Neural progenitor cell (in vitro differentiated cells): Measurements from ENCODE around the gene SMAD7. TPM values are rescaled to one million over a fixed set of nuclear protein-coding genes. Genes with fewer than 3 reads are reported as not detected.

ENCODE experiments used
- DNase-seq: peaks from one replicate; pipeline ENCODE4 v3.0.0-alpha.2; 2016; ENCODE audit warnings: low spot score
- H2AFZ ChIP-seq: fragments of 200-600 bp; sonication (generic); replicated peaks from 2 replicates; pipeline ENCODE4 v1.6.1; 2016; ENCODE audit warnings: antibody characterized with exemption
- H3F3A ChIP-seq: fragments of 200-600 bp; sonication (generic); 2 replicates; pipeline ENCODE4 v1.6.1; 2016; ENCODE audit warnings: antibody characterized with exemption, low read depth
- H3K27ac ChIP-seq: fragments of 200-600 bp; sonication (generic); 2 replicates; pipeline ENCODE4 v1.5.1; 2016; ENCODE audit warnings: mild to moderate bottlenecking
- H3K27me3 ChIP-seq: fragments of 200-600 bp; sonication (generic); 2 replicates; pipeline ENCODE4 v1.6.1; 2016; ENCODE audit warnings: mild to moderate bottlenecking, moderate library complexity
- H3K36me3 ChIP-seq: fragments of 200-600 bp; sonication (generic); 2 replicates; pipeline ENCODE4 v1.5.1; 2016
- H3K4me1 ChIP-seq: fragments of 200-600 bp; sonication (generic); 2 replicates; pipeline ENCODE4 v1.6.1; 2016; ENCODE audit warnings: mixed run types
- H3K4me2 ChIP-seq: fragments of 200-600 bp; sonication (generic); 2 replicates; pipeline ENCODE4 v1.6.1; 2016
- H3K4me3 ChIP-seq: fragments of 200-600 bp; sonication (generic); 2 replicates; pipeline ENCODE4 v1.5.1; 2016
- H3K79me2 ChIP-seq: fragments of 200-600 bp; sonication (generic); 2 replicates; pipeline ENCODE4 v1.6.1; 2016; ENCODE audit warnings: low read depth
- H3K9ac ChIP-seq: fragments of 200-600 bp; sonication (generic); 2 replicates; pipeline ENCODE4 v1.6.1; 2016
- H3K9me3 ChIP-seq: fragments of 200-600 bp; sonication (generic); 2 replicates; pipeline ENCODE4 v1.5.1; 2016; ENCODE audit warnings: low read depth
- H4K20me1 ChIP-seq: fragments of 200-600 bp; sonication (generic); 2 replicates; pipeline ENCODE4 v1.6.1; 2016; ENCODE audit warnings: low read depth
- H3K27ac Mint-ChIP-seq: 3 replicates; pipeline ENCODE4 v1.8.0; 2021; ENCODE audit warnings: mixed read lengths
- H3K27me3 Mint-ChIP-seq: 2 replicates; pipeline ENCODE4 v1.8.0; 2022; ENCODE audit warnings: low read depth, mild to moderate bottlenecking, inconsistent platforms, moderate library complexity, mixed read lengths; ENCODE audit not compliant: insufficient read depth
- H3K36me3 Mint-ChIP-seq: 3 replicates; pipeline ENCODE4 v1.8.0; 2021; ENCODE audit warnings: mixed read lengths
- H3K4me1 Mint-ChIP-seq: 3 replicates; pipeline ENCODE4 v1.8.0; 2021; ENCODE audit warnings: mixed read lengths
- H3K4me3 Mint-ChIP-seq: 3 replicates; pipeline ENCODE4 v1.8.0; 2021; ENCODE audit warnings: mild to moderate bottlenecking, moderate library complexity, mixed read lengths
- H3K9me3 Mint-ChIP-seq: 3 replicates; pipeline ENCODE4 v1.8.0; 2020; ENCODE audit warnings: mixed read lengths
- EZH2 ChIP-seq: fragments of 200-600 bp; sonication (generic); IDR thresholded peaks from 2 replicates; pipeline ENCODE4 v1.6.1; 2017; ENCODE audit warnings: antibody characterized with exemption, mild to moderate bottlenecking, moderate library complexity
- EZH2phosphoT487 ChIP-seq: fragments of 200-600 bp; sonication (generic); IDR thresholded peaks from 2 replicates; pipeline ENCODE4 v1.6.1; 2017; ENCODE audit warnings: antibody characterized with exemption
- total RNA-seq: library from RNA; depleted of rRNA; stranded (reverse); fragments of >200 nt; gene quantifications from 2 replicates; pipeline ENCODE4 v1.2.3, GENCODE V29; 2015; ENCODE audit warnings: low replicate concordance
- TF ChIP-seq, protein P1 (sequence below): fragments of 200-600 bp; sonication (generic); IDR thresholded peaks from 2 replicates; pipeline ENCODE4 v1.5.1; 2017; ENCODE audit warnings: antibody characterized with exemption, mild to moderate bottlenecking

SMAD7 gene, protein sequence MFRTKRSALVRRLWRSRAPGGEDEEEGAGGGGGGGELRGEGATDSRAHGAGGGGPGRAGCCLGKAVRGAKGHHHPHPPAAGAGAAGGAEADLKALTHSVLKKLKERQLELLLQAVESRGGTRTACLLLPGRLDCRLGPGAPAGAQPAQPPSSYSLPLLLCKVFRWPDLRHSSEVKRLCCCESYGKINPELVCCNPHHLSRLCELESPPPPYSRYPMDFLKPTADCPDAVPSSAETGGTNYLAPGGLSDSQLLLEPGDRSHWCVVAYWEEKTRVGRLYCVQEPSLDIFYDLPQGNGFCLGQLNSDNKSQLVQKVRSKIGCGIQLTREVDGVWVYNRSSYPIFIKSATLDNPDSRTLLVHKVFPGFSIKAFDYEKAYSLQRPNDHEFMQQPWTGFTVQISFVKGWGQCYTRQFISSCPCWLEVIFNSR
- total RNA-seq: 1.1 and 2.0 TPM in 2 replicates

DNA sequence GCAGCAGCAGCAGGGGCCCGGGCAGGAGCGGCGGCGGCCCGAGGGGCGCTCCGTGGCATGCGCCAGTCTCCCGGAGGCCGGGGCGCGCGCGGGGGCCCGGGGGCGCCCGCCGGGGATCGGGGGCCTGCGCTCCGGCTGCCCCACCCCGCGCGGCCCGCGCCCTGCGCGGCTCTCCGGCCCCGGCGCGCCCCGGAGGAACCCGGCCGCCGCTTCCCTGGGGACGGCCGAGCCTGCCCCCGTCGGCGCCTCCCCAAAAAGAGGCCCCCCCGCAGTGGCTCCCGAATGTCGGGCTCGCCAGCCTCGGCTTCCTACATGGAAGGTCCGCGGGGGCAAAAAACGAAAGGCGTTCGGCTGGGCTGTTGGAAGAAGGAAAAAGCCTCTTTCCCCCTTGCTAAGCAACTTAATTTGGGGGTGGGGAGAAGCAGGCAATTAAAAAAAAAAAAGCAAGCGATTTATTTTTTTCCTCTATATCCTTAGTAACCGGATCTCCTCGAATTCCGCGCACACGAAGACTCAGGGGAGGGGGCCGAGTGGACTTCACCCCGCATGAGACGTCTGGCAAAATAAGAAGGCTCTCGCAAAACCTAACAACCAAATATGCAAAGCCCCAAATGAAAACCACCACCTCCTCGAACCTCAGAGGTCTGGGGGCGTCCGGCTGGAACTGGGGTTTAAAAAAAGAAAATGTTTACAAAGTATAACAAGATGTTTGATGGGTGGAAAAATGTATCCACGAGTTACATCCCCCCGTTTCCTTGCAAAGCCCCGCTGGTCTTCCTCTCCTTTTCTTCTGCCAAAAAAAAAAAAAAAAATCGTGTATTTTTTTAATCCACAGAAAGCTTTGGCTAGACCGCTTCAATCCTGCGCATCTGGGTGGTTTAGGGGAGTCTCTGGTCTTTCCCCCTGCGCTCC, at the start of gene SMAD7:
TSS of gene SMAD7 (minus strand) at position 430 of the 912 bp plus-strand sequence. CDS start 541 bp downstream, outside the sequence.
- peak within 1 kb of the TSS; percentile 29 for H3K27ac ChIP-seq

DNA sequence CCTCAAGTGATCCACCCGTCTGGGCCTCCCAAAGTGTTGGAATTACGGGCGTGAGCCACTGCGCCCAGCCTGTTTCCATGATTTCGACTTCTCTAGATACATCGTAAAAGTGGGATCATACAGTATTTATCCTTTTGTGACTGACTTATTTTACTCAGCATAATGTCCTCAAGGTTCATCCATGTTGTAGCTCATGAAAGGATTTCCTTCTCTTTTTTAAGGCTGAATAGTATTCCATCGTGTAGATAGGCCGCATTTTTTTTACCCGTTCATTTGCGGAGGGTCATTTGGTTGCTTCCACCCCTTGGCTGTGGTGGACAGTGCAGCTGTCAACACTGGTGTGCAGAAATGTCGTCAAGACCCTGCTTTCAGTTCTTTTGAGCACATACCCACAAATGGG, 48.8 kb upstream of the SMAD7 start:
- TF ChIP-seq, protein P1, sequence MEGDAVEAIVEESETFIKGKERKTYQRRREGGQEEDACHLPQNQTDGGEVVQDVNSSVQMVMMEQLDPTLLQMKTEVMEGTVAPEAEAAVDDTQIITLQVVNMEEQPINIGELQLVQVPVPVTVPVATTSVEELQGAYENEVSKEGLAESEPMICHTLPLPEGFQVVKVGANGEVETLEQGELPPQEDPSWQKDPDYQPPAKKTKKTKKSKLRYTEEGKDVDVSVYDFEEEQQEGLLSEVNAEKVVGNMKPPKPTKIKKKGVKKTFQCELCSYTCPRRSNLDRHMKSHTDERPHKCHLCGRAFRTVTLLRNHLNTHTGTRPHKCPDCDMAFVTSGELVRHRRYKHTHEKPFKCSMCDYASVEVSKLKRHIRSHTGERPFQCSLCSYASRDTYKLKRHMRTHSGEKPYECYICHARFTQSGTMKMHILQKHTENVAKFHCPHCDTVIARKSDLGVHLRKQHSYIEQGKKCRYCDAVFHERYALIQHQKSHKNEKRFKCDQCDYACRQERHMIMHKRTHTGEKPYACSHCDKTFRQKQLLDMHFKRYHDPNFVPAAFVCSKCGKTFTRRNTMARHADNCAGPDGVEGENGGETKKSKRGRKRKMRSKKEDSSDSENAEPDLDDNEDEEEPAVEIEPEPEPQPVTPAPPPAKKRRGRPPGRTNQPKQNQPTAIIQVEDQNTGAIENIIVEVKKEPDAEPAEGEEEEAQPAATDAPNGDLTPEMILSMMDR: no peak
- no peak overlapping the region for H3K9ac ChIP-seq
- H3K4me1 Mint-ChIP-seq: peaks cover 35% of the 10 kb centered on the region
- H3K4me3 Mint-ChIP-seq: no peak overlapping the region
- no peak overlapping the region for H3K4me3 ChIP-seq
- H3K27ac Mint-ChIP-seq: peak overlapping the region; percentile 57
- no peaks in the 10 kb centered on the region for H3K27me3 ChIP-seq
- H3K9me3 Mint-ChIP-seq: peaks cover 2% of the 10 kb centered on the region
- H3K27ac ChIP-seq: no peak overlapping the region
- no peaks in the 10 kb centered on the region for H4K20me1 ChIP-seq
- H3K4me2 ChIP-seq: no peak overlapping the region
- no peaks in the 10 kb centered on the region for H3K36me3 ChIP-seq
- no peaks in the 10 kb centered on the region for H3K79me2 ChIP-seq
- H3K27me3 Mint-ChIP-seq: peaks cover 13% of the 10 kb centered on the region
- no peak for DNase-seq
- no peaks in the 10 kb centered on the region for H3K4me1 ChIP-seq
- no peaks in the 10 kb centered on the region for H3F3A ChIP-seq
- H3K36me3 Mint-ChIP-seq: no peaks in the 10 kb centered on the region
- no peaks in the 10 kb centered on the region for H3K9me3 ChIP-seq
- no peak overlapping the region for H2AFZ ChIP-seq

More for the DNA sequence above, at the start of gene SMAD7:
- Histone ChIP-seq H3K36me3 (no peaks in the 10 kb centered on the region), H3K9me3 (no peaks in the 10 kb centered on the region), H3K4me2 (peak within 1 kb of the TSS; percentile 90), H3K4me3 (peak within 1 kb of the TSS; percentile 49), H2AFZ (peak within 1 kb of the TSS; percentile 84), H3K27me3 (peaks cover 82% of the 10 kb centered on the region), H3K4me1 (peaks cover 44% of the 10 kb centered on the region), H3K79me2 (no peaks in the 10 kb centered on the region), H4K20me1 (peaks cover 36% of the 10 kb centered on the region), H3F3A (peaks cover 52% of the 10 kb centered on the region), H3K9ac (no peak within 1 kb of the TSS)
- H3K36me3 Mint-ChIP-seq: no peaks in the 10 kb centered on the region
- H3K4me1 Mint-ChIP-seq: peaks cover 41% of the 10 kb centered on the region
- peak within 1 kb of the TSS; percentile 96 for H3K27ac Mint-ChIP-seq
- no peaks in the 10 kb centered on the region for H3K9me3 Mint-ChIP-seq
- TF ChIP-seq EZH2phosphoT487 (peak; percentile 75), EZH2 (peak; percentile 80)
- TF ChIP-seq, protein P1: no peak
- peaks cover 14% of the 10 kb centered on the region for H3K27me3 Mint-ChIP-seq
- peak within 1 kb of the TSS; percentile 99 for H3K4me3 Mint-ChIP-seq
- no peak for DNase-seq

DNA sequence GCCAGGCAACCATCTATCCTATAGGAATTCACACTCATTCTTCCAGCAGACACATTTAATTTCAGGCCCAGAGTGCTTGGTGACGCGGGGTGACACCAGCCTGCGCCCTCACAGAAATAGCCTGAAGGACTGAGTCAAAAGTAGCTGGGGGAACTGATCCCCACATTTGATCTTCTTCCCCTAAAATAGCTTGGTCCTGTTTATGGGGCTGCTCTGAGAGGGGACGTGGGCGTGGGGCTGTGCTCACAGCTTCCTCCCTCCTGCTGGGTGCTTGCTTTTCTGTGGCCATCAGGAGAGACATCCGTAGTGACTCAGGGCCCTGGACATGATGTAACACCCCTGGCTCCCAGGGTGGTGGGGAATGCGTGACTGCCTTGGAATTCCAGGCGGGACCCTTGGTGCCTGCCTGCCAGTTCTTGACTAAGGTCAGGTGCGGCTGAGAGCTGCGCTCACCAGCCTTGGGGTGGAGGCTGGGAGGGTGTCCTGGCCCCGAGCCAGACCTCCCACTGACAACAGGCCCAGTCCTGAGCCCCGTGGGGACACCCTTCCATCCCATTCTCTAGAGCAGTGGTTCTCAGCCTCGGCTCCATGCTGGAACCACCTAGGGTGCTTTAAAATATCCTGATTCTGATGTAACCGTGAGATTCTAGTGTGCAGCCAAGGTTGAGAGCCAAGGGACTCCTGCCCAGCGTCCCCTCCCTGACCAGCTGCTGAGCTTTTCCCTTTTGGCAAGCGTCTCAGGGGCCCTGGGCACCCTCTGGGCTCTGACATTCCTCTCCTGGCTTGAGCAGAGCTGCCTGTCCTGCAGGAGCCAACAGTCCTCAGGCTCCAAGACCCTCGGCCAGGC, 47.4 kb upstream of the SMAD7 start:
- no peaks in the 10 kb centered on the region for H3K36me3 ChIP-seq
- no peaks in the 10 kb centered on the region for H4K20me1 ChIP-seq
- Mint-ChIP-seq H3K27me3 (peaks cover 13% of the 10 kb centered on the region), H3K9me3 (peaks cover 2% of the 10 kb centered on the region), H3K4me3 (peak overlapping the region; percentile 62), H3K36me3 (no peaks in the 10 kb centered on the region), H3K27ac (peak overlapping the region; percentile 97), H3K4me1 (peaks cover 31% of the 10 kb centered on the region)
- TF ChIP-seq, protein P1: no peak
- TF ChIP-seq EZH2: no peak
- TF ChIP-seq EZH2phosphoT487: no peak
- no peaks in the 10 kb centered on the region for H3K79me2 ChIP-seq
- no peaks in the 10 kb centered on the region for H3K9me3 ChIP-seq
- peak; percentile 44 for DNase-seq
- no peak overlapping the region for H3K9ac ChIP-seq
- no peak overlapping the region for H3K4me3 ChIP-seq
- H3K27ac ChIP-seq: no peak overlapping the region
- no peaks in the 10 kb centered on the region for H3F3A ChIP-seq
- no peak overlapping the region for H3K4me2 ChIP-seq
- no peak overlapping the region for H2AFZ ChIP-seq
- no peaks in the 10 kb centered on the region for H3K27me3 ChIP-seq
- H3K4me1 ChIP-seq: no peaks in the 10 kb centered on the region
